Mucosa of descending colon (tissue), 3 donors: Measurements from ENCODE around the gene ERICH3. TPM values are rescaled to one million over a fixed set of nuclear protein-coding genes. Genes with fewer than 3 reads are reported as not detected.
A peak's percentile ranks its signal among the peaks of the same experiment; 100 is the strongest.

Experiments used
- ATAC-seq: fragments of 200-7000 bp; cut with Tn5 transposase; one replicate; pipeline ENCODE4 v1.9.1; 2020; ENCODE audit warnings: mild to moderate bottlenecking, moderate library complexity
- DNase-seq, 3 donors: peaks; one replicate each; pipeline ENCODE4 v3.0.0-alpha.2; 2020
- H3K36me3 ChIP-seq: fragments of 200-600 bp; one replicate; pipeline ENCODE4 v1.8.0; 2021; ENCODE audit warnings: low read depth, mild to moderate bottlenecking
- H3K4me1 ChIP-seq: fragments of 200-600 bp; one replicate; pipeline ENCODE4 v1.8.0; 2021; ENCODE audit warnings: low read depth, mild to moderate bottlenecking
- H3K4me3 ChIP-seq: fragments of 200-600 bp; one replicate; pipeline ENCODE4 v1.8.0; 2021; ENCODE audit warnings: mild to moderate bottlenecking
- H3K9me3 ChIP-seq: fragments of 200-600 bp; one replicate; pipeline ENCODE4 v1.8.0; 2021; ENCODE audit warnings: mild to moderate bottlenecking
- CTCF ChIP-seq: fragments of 200-600 bp; IDR thresholded peaks from one replicate; pipeline ENCODE4 v1.8.0; 2022; ENCODE audit warnings: antibody characterized with exemption, mild to moderate bottlenecking
- intact Hi-C, 2 donors: fragments of 100-400 bp; cut with DNase I in 1 of 2; cut with micrococcal nuclease in 1 of 2; formaldehyde crosslinking; loops; one replicate each; pipeline versions ENCODE4 v1.11.0 to v1.11.1; 2022; cut with DNase I, micrococcal nuclease
- total RNA-seq, 3 donors: library from RNA; stranded (reverse); fragmentation: NEBNext Ultra II Directional in 2 of 3; extraction: Animal tissue kit (Norgen Biotek cat#: 25700) in 2 of 3; gene quantifications; one replicate each; pipeline versions ENCODE4 v1.2.1 to v1.2.4, GENCODE V29; 2021 to 2023
- donor health status: DM: no; HTN: no; CAD: no; lungs with moderate emphysema.
- donor health status: DM: no; HTN: no; CAD: no.
- donor health status: DM: no; HTN: yes; CAD: no.

Gene ERICH3
- total RNA-seq, 3 donors from 2014 or later: 0.06 to 0.51 (median 0.14) TPM

GRCh38 chr1:74545821-74546220 is 127.8 kb downstream of the ERICH3 start:
- no peak for DNase-seq
- intact Hi-C loops: no loop called here
- TF ChIP-seq CTCF: no peak

GRCh38 chr1:74534241-74534640 is 139.4 kb downstream of the ERICH3 start:
- intact Hi-C loops: no loop called here
- Histone ChIP-seq H3K36me3 (no peaks in the 10 kb centered on the region), H3K4me3 (no peak overlapping the region), H3K9me3 (no peaks in the 10 kb centered on the region), H3K4me1 (no peaks in the 10 kb centered on the region)
- TF ChIP-seq CTCF: no peak
- DNase-seq (no peak), ATAC-seq (no peak)

More at GRCh38 chr1:74545821-74546220, 127.8 kb downstream of the ERICH3 start:
- no peaks in the 10 kb centered on the region for H3K9me3 ChIP-seq
- no peaks in the 10 kb centered on the region for H3K4me1 ChIP-seq
- ATAC-seq: no peak
- no peak overlapping the region for H3K4me3 ChIP-seq
- H3K36me3 ChIP-seq: no peaks in the 10 kb centered on the region

GRCh38 chr1:74531796-74532195 is 141.8 kb downstream of the ERICH3 start:
- ATAC-seq (no peak), DNase-seq (no peak)
- H3K4me1 ChIP-seq: no peaks in the 10 kb centered on the region
- no peaks in the 10 kb centered on the region for H3K9me3 ChIP-seq
- TF ChIP-seq CTCF: no peak
- no peak overlapping the region for H3K4me3 ChIP-seq
- intact Hi-C loops: no loop called here
- no peaks in the 10 kb centered on the region for H3K36me3 ChIP-seq

DNA sequence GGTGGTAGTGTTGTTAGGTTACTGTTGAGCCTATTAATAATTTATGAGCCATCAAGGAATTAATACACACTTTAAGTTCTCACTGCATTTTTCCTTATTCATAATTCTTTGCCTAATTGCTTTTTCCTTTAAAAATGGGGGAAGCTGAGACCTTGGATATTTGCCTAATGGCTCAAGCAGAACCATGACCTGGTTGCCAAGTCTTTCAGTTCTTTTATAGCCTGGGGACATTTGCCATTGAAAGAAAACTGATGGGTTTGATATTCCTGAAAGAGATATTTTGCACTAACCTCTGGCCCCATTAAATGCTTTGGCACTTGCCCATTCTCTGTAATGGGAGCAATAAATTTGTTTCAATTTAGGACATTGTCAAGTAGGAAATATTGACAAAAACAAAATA is 142.7 kb downstream of the ERICH3 start:
- intact Hi-C loops: no loop called here
- DNase-seq (no peak), ATAC-seq (no peak)
- Histone ChIP-seq H3K9me3 (no peaks in the 10 kb centered on the region), H3K36me3 (no peaks in the 10 kb centered on the region), H3K4me1 (no peaks in the 10 kb centered on the region), H3K4me3 (no peak overlapping the region)
- no peak for TF ChIP-seq CTCF

GRCh38 chr1:74528123-74528522 is 145.5 kb downstream of the ERICH3 start:
- intact Hi-C loops: no loop called here
- ATAC-seq (peak; percentile 15), DNase-seq (no peak)
- no peaks in the 10 kb centered on the region for H3K36me3 ChIP-seq
- no peaks in the 10 kb centered on the region for H3K9me3 ChIP-seq
- H3K4me1 ChIP-seq: no peaks in the 10 kb centered on the region
- no peak for TF ChIP-seq CTCF
- H3K4me3 ChIP-seq: no peak overlapping the region

GRCh38 chr1:74526708-74527107 is 146.9 kb downstream of the ERICH3 start:
- no peaks in the 10 kb centered on the region for H3K4me1 ChIP-seq
- no peaks in the 10 kb centered on the region for H3K9me3 ChIP-seq
- DNase-seq: no peak
- intact Hi-C loops: no loop called here
- H3K4me3 ChIP-seq: no peak overlapping the region
- ATAC-seq: peak; percentile 19
- no peak for TF ChIP-seq CTCF
- no peaks in the 10 kb centered on the region for H3K36me3 ChIP-seq
